Measurements from ENCODE around the gene FBN1.

FBN1 gene

DNA sequence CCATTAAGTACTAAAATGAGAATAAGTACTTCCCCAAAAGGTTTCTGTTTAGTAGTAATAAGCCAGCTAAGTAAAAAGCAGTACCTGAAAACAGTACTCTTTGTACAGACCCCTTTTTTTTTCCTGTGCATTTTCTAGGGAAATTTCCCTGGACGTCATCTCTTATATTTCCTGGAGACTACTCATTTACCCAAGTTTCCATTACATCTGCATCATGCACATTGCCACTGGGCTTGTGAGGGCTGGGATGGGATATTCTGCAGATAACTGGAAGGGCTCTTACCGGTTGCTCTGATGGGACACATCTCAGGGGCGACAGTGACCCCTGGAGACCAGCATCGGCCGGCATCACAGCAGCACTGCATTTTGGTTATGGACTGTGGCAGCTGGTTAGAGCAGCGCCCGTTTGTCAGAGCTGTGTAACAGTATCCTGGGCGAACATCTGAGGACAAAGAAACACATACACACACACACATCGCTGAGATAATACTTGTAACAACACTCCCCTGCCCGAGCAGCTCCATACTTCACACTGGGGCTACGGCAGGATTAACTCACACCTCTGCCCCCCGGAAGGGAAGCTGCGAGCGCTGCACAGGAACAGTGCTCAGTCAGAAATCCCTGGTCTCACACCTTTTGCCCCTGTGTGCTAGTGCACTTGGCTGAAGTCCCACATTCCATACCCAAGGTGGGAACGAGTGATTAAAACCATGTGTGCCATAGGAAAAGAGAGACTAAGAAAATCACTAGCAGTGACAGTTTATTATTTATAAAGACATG is 124.9 kb downstream of the FBN1 start:
- Histone ChIP-seq H3K4me1 (ENCODE audit: insufficient read depth, insufficient read length) (no peaks in the 10 kb centered on the region), H3K27me3 (ENCODE audit: insufficient read depth, insufficient read length) (no peaks in the 10 kb centered on the region), H3K36me3 (ENCODE audit: insufficient read depth, insufficient read length, low read length) (no peaks in the 10 kb centered on the region), H3K4me3 (ENCODE audit: insufficient read length, low read depth) (no peak overlapping the region), H3K9me3 (ENCODE audit: insufficient read depth, low read length) (no peaks in the 10 kb centered on the region), H3K9ac (ENCODE audit: insufficient read length, low read depth) (no peak overlapping the region)
- no peak for DNase-seq (ENCODE audit: low read depth, low spot score)
- TF ChIP-seq YY1 (IDR thresholded peaks at IDR 0.05; ENCODE audit: insufficient read depth, insufficient read length) (no peak), ZNF274 (IDR thresholded peaks at IDR 0.05; ENCODE audit: low read depth, low read length) (no peak), SUZ12 (IDR thresholded peaks at IDR 0.05; ENCODE audit: extremely low read depth, insufficient read depth, insufficient read length) (no peak)

DNA sequence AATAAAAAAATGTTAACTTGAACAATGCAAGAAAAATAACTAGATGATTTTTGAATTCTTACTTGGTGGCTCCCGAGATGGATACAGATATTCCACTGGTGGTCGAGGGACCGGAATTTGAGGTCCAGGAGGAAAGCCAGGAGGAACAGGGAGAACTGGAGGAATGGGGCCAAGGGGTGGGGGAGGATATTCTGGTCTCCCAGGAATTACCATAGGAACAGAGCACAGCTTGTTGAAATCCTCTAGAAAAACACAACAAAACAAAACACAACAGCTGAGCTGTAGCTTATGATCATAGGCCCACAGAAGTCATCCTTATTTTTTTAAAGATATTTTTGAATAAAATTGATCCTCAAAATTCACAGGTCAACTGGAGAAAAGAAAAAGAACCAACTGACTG is 129.4 kb downstream of the FBN1 start:
- no peak for DNase-seq (ENCODE audit: low read depth, low spot score)
- TF ChIP-seq SUZ12 (IDR thresholded peaks at IDR 0.05; ENCODE audit: extremely low read depth, insufficient read depth, insufficient read length) (no peak), ZNF274 (IDR thresholded peaks at IDR 0.05; ENCODE audit: low read depth, low read length) (no peak), YY1 (IDR thresholded peaks at IDR 0.05; ENCODE audit: insufficient read depth, insufficient read length) (no peak)

DNA sequence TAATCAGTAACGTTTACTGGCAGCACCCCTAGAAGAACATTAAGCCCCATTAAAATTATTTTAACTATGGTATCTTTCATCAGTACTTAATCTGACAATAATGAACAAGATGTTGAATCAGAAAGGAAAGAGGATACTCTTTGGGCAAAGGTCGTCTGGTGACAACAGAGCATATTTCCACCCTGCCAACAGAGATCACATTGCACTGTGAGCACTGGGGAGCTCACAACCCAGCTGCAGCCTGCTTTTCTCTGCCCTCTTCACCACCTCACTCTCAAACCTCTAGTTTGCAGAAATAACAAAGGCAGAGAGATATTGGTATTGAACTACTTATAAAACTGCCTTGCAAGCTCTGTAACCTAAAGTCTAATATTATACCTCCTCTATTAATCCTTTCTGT is 130.0 kb downstream of the FBN1 start:
- Histone ChIP-seq H3K27me3 (ENCODE audit: insufficient read depth, insufficient read length) (no peaks in the 10 kb centered on the region), H3K9ac (ENCODE audit: insufficient read length, low read depth) (no peak overlapping the region), H3K4me3 (ENCODE audit: insufficient read length, low read depth) (no peak overlapping the region), H3K9me3 (ENCODE audit: insufficient read depth, low read length) (no peaks in the 10 kb centered on the region), H3K36me3 (ENCODE audit: insufficient read depth, insufficient read length, low read length) (no peaks in the 10 kb centered on the region), H3K4me1 (ENCODE audit: insufficient read depth, insufficient read length) (no peaks in the 10 kb centered on the region)
- no peak for DNase-seq (ENCODE audit: low read depth, low spot score)
- TF ChIP-seq YY1 (IDR thresholded peaks at IDR 0.05; ENCODE audit: insufficient read depth, insufficient read length) (no peak), SUZ12 (IDR thresholded peaks at IDR 0.05; ENCODE audit: extremely low read depth, insufficient read depth, insufficient read length) (no peak), ZNF274 (IDR thresholded peaks at IDR 0.05; ENCODE audit: low read depth, low read length) (no peak)

More for the DNA sequence above, 129.4 kb downstream of the FBN1 start:
- no peaks in the 10 kb centered on the region for H3K9me3 ChIP-seq (ENCODE audit: insufficient read depth, low read length)
- H3K27me3 ChIP-seq (ENCODE audit: insufficient read depth, insufficient read length) = no peaks in the 10 kb centered on the region
- H3K36me3 ChIP-seq (ENCODE audit: insufficient read depth, insufficient read length, low read length) = no peaks in the 10 kb centered on the region
- no peak overlapping the region for H3K9ac ChIP-seq (ENCODE audit: insufficient read length, low read depth)
- H3K4me1 ChIP-seq (ENCODE audit: insufficient read depth, insufficient read length) = no peaks in the 10 kb centered on the region
- no peak overlapping the region for H3K4me3 ChIP-seq (ENCODE audit: insufficient read length, low read depth)

DNA sequence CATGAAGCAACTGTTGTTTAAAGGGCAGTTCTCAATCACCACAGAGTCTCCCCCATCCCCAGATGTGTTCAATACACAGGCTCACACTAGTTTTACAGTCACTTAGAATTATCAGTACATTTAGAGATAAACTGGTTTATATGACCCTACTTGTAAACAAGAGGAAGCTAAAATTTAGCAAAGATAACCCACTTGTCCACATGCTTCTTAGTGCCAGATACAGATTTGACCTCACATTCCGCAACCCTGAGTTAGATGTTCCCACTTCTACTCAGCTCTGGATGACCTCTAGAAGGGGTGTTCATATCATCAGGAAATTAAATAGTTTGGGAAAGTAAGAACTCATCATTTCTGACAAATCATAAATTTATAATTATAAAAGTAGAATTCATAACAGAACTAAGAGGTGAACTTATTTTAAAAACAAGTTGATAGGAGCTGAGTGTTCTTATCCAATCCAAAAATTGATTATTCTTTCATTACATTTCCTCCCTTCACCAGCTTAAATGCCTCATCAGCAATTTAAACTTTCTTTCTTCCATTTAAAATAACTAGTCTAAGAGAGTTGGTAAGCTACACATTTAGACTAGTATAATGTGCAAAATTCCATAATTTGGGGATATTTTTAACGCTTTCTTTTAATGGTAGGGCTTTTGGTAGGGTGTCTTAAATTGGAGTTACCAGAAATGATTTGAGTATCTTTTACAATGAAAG is 131.2 kb downstream of the FBN1 start:
- Histone ChIP-seq H3K9ac (ENCODE audit: insufficient read length, low read depth) (no peak overlapping the region), H3K9me3 (ENCODE audit: insufficient read depth, low read length) (no peaks in the 10 kb centered on the region), H3K36me3 (ENCODE audit: insufficient read depth, insufficient read length, low read length) (no peaks in the 10 kb centered on the region), H3K4me3 (ENCODE audit: insufficient read length, low read depth) (no peak overlapping the region), H3K27me3 (ENCODE audit: insufficient read depth, insufficient read length) (no peaks in the 10 kb centered on the region), H3K4me1 (ENCODE audit: insufficient read depth, insufficient read length) (no peaks in the 10 kb centered on the region)
- no peak for DNase-seq (ENCODE audit: low read depth, low spot score)
- TF ChIP-seq ZNF274 (IDR thresholded peaks at IDR 0.05; ENCODE audit: low read depth, low read length) = no peak
- TF ChIP-seq SUZ12 (IDR thresholded peaks at IDR 0.05; ENCODE audit: extremely low read depth, insufficient read depth, insufficient read length) = no peak
- no peak for TF ChIP-seq YY1 (IDR thresholded peaks at IDR 0.05; ENCODE audit: insufficient read depth, insufficient read length)

GRCh38 chr15:48510976-48511375 is 134.5 kb downstream of the FBN1 start:
- Histone ChIP-seq H3K27me3 (ENCODE audit: insufficient read depth, insufficient read length) (no peaks in the 10 kb centered on the region), H3K9me3 (ENCODE audit: insufficient read depth, low read length) (no peaks in the 10 kb centered on the region), H3K4me1 (ENCODE audit: insufficient read depth, insufficient read length) (no peaks in the 10 kb centered on the region), H3K9ac (ENCODE audit: insufficient read length, low read depth) (no peak overlapping the region), H3K36me3 (ENCODE audit: insufficient read depth, insufficient read length, low read length) (no peaks in the 10 kb centered on the region), H3K4me3 (ENCODE audit: insufficient read length, low read depth) (no peak overlapping the region)
- TF ChIP-seq ZNF274 (IDR thresholded peaks at IDR 0.05; ENCODE audit: low read depth, low read length) (no peak), YY1 (IDR thresholded peaks at IDR 0.05; ENCODE audit: insufficient read depth, insufficient read length) (no peak), SUZ12 (IDR thresholded peaks at IDR 0.05; ENCODE audit: extremely low read depth, insufficient read depth, insufficient read length) (no peak)
- no peak for DNase-seq (ENCODE audit: low read depth, low spot score)

- Histone ChIP-seq H3K27me3 (ENCODE audit: insufficient read depth, insufficient read length) (no peaks in the 10 kb centered on the region), H3K9me3 (ENCODE audit: insufficient read depth, low read length) (no peaks in the 10 kb centered on the region), H3K36me3 (ENCODE audit: insufficient read depth, insufficient read length, low read length) (peaks cover 7% of the 10 kb centered on the region), H3K4me3 (ENCODE audit: insufficient read length, low read depth) (no peak overlapping the region), H3K4me1 (ENCODE audit: insufficient read depth, insufficient read length) (no peaks in the 10 kb centered on the region), H3K9ac (ENCODE audit: insufficient read length, low read depth) (no peak overlapping the region)
- no peak for TF ChIP-seq YY1 (IDR thresholded peaks at IDR 0.05; ENCODE audit: insufficient read depth, insufficient read length)
- no peak for TF ChIP-seq SUZ12 (IDR thresholded peaks at IDR 0.05; ENCODE audit: extremely low read depth, insufficient read depth, insufficient read length)
- no peak for TF ChIP-seq ZNF274 (IDR thresholded peaks at IDR 0.05; ENCODE audit: low read depth, low read length)
- peak; percentile 47 for DNase-seq (ENCODE audit: low read depth, low spot score)
Observed at GRCh38 chr15:48507416-48508065, 138.0 kb downstream of the FBN1 start.

GRCh38 chr15:48505067-48505466 is 140.4 kb downstream of the FBN1 start:
- TF ChIP-seq YY1 (IDR thresholded peaks at IDR 0.05; ENCODE audit: insufficient read depth, insufficient read length) (no peak), SUZ12 (IDR thresholded peaks at IDR 0.05; ENCODE audit: extremely low read depth, insufficient read depth, insufficient read length) (no peak), ZNF274 (IDR thresholded peaks at IDR 0.05; ENCODE audit: low read depth, low read length) (no peak)
- DNase-seq (ENCODE audit: low read depth, low spot score) = no peak
- Histone ChIP-seq H3K9me3 (ENCODE audit: insufficient read depth, low read length) (no peaks in the 10 kb centered on the region), H3K36me3 (ENCODE audit: insufficient read depth, insufficient read length, low read length) (peaks cover 7% of the 10 kb centered on the region), H3K4me1 (ENCODE audit: insufficient read depth, insufficient read length) (no peaks in the 10 kb centered on the region), H3K9ac (ENCODE audit: insufficient read length, low read depth) (no peak overlapping the region), H3K4me3 (ENCODE audit: insufficient read length, low read depth) (no peak overlapping the region), H3K27me3 (ENCODE audit: insufficient read depth, insufficient read length) (no peaks in the 10 kb centered on the region)
